HG02870 (cell line): ENCODE measurements around the gene OGG1.
A peak's percentile ranks its signal among the peaks of the same experiment; 100 is the strongest.

ENCODE experiments used
- ATAC-seq: cut with Tn5 transposase; IDR thresholded peaks from one replicate; pipeline ENCODE4 v1.9.1; 2021; ENCODE audit warnings: mild to moderate bottlenecking, moderate library complexity; ENCODE audit not compliant: unreplicated experiment

Gene OGG1

GRCh38 chr3:9727041-9727595 lies 22.6 kb upstream of the OGG1 start:
- ATAC-seq = no peak

GRCh38 chr3:9727743-9728142 lies 22.0 kb upstream of the OGG1 start:
- no peak for ATAC-seq

GRCh38 chr3:9729419-9729818 lies 20.3 kb upstream of the OGG1 start:
- ATAC-seq = no peak

- peak; percentile 47 for ATAC-seq
Measured at GRCh38 chr3:9730657-9731205, 19.0 kb upstream of the OGG1 start.

- peak; percentile 91 for ATAC-seq
Measured at GRCh38 chr3:9731206-9732079, 18.3 kb upstream of the OGG1 start, which contains the start of gene BRPF1. TSS of gene BRPF1 (plus strand) at chr3:9731735. CDS start at chr3:9734141, 2,406 bp downstream.

GRCh38 chr3:9732080-9732739 lies 17.5 kb upstream of the OGG1 start:
- no peak for ATAC-seq

- no peak for ATAC-seq
Measured at GRCh38 chr3:9732740-9733115, 17.0 kb upstream of the OGG1 start.

GRCh38 chr3:9736831-9737230 lies 12.9 kb upstream of the OGG1 start:
- ATAC-seq = no peak

GRCh38 chr3:9739181-9739580 lies 10.6 kb upstream of the OGG1 start:
- ATAC-seq = no peak

GRCh38 chr3:9742560-9742959 lies 7.2 kb upstream of the OGG1 start:
- ATAC-seq = no peak

GRCh38 chr3:9743548-9743947 lies 6.2 kb upstream of the OGG1 start:
- ATAC-seq = no peak

GRCh38 chr3:9744162-9744561 lies 5.6 kb upstream of the OGG1 start:
- ATAC-seq = no peak

GRCh38 chr3:9745521-9745920 lies 4.2 kb upstream of the OGG1 start:
- ATAC-seq = no peak

GRCh38 chr3:9746330-9746729 lies 3.4 kb upstream of the OGG1 start:
- no peak for ATAC-seq

GRCh38 chr3:9747267-9747666 lies 2.5 kb upstream of the OGG1 start:
- peak; percentile 20 for ATAC-seq

- no peak for ATAC-seq
Measured at GRCh38 chr3:9748031-9748430, 1.7 kb upstream of the OGG1 start.

GRCh38 chr3:9749296-9749644 lies 482 bp upstream of the OGG1 start:
- ATAC-seq = no peak

GRCh38 chr3:9750556-9751411 lies 1.0 kb downstream of the OGG1 start:
- ATAC-seq = no peak

GRCh38 chr3:9754678-9755077 lies 4.9 kb downstream of the OGG1 start:
- ATAC-seq = no peak

GRCh38 chr3:9757427-9757826 lies 7.7 kb downstream of the OGG1 start:
- ATAC-seq = no peak
